GM20000 (cell line): ENCODE results near the gene PPP2R1B.
"Not testable (repeated sequence)": the region's sequence is repeated elsewhere in the genome, so short reads cannot be mapped to it uniquely, and the experiment has no call there.

ENCODE experiments used
- DNase-seq: peaks from one replicate; pipeline ENCODE4 v3.0.0; 2012; ENCODE audit warnings: low spot score
- CTCF ChIP-seq: IDR thresholded peaks from 2 replicates; pipeline ENCODE4 v1.5.1; 2012; ENCODE audit warnings: mild to moderate bottlenecking, control low read depth; ENCODE audit errors: extremely low read depth, missing control alignments

The PPP2R1B gene

GRCh38 chr11:111772535-111772934 lies 6.3 kb upstream of the PPP2R1B start:
- no peak for DNase-seq
- no peak for TF ChIP-seq CTCF

GRCh38 chr11:111771205-111771604 lies 5.0 kb upstream of the PPP2R1B start:
- not testable (repeated sequence) for DNase-seq

- no peak for DNase-seq
- TF ChIP-seq CTCF = no peak
Measured at GRCh38 chr11:111770581-111771134, 4.5 kb upstream of the PPP2R1B start.

- peak; percentile 25 for DNase-seq
- no peak for TF ChIP-seq CTCF
Measured at GRCh38 chr11:111766834-111767142, 599 bp upstream of the PPP2R1B start.

GRCh38 chr11:111765320-111765983 lies 737 bp downstream of the PPP2R1B start:
- no peak for TF ChIP-seq CTCF
- DNase-seq = peak; percentile 62

- TF ChIP-seq CTCF = no peak
- no peak for DNase-seq
Measured at GRCh38 chr11:111764621-111765020, 1.6 kb downstream of the PPP2R1B start.

- TF ChIP-seq CTCF = no peak
- DNase-seq = no peak
Measured at GRCh38 chr11:111762981-111763643, 3.1 kb downstream of the PPP2R1B start.

GRCh38 chr11:111762526-111762925 lies 3.7 kb downstream of the PPP2R1B start:
- TF ChIP-seq CTCF = no peak
- DNase-seq = no peak
